Measurements from ENCODE around the gene KCTD21.

- TF ChIP-seq EP300 (IDR thresholded peaks at IDR 0.05) (no peak), CTCF (IDR thresholded peaks at IDR 0.05) (no peak)
These were observed 11.6 kb upstream of the KCTD21 start for GRCh38 chr11:78200061-78200460.

All from ovary (tissue), 3 donors.